HepG2 (cell line): ENCODE measurements around the gene PNMA3. TPM values are rescaled to one million over a fixed set of nuclear protein-coding genes. Genes with fewer than 3 reads are reported as not detected.

Source experiments
- ATAC-seq: fragments of 200-7000 bp; cut with Tn5 transposase; 3 replicates; pipeline ENCODE4 v1.9.1; 2020; ENCODE audit warnings: mild to moderate bottlenecking, moderate library complexity
- BruUV-seq: library from RNA; stranded (reverse); fragments of 400-500 nt; replicated peaks from 2 replicates; lab custom pipeline; 2021; lab: Mats Ljungman, UMichigan
- CTCF ChIA-PET: fragments of 300-600 bp; formaldehyde crosslinking; extraction: SDS; loops from one replicate; lab custom pipeline; 2021; ENCODE audit warnings: low total read pairs, inconsistent platforms, low intra/inter-chr PET ratio; lab: Yijun Ruan, JAX
- POLR2A ChIA-PET: fragments of 350-600 bp; sonication (Branson Sonifier 250); formaldehyde crosslinking; loops from one replicate; lab custom pipeline; 2020; ENCODE audit warnings: antibody characterized with exemption, inconsistent platforms; lab: Yijun Ruan, JAX
- DNase-seq: peaks from one replicate; pipeline ENCODE4 v3.0.0-alpha.2; 2015; ENCODE audit warnings: low spot score
- FAIRE-seq: peaks from 3 replicates; lab custom pipeline; 2011; peaks lifted over from hg19 to GRCh38; lab: Jason Lieb, UNC
- H2AFZ ChIP-seq: one replicate; pipeline ENCODE4 v1.6.1; 2011; ENCODE audit warnings: low read length, inconsistent platforms
- H3K27ac ChIP-seq: fragments of 300-600 bp; 3 replicates; pipeline ENCODE4 v1.8.0; 2011; ENCODE audit warnings: mixed run types, mild to moderate bottlenecking, mixed read lengths, low read length, inconsistent platforms; ENCODE audit not compliant: insufficient read depth; ENCODE audit errors: extremely low read length
- H3K27me3 ChIP-seq, 2 experiments: fragments of 200-600 bp in 1 of 2; 2 replicates in 1 of 2; 3 replicates in 1 of 2; pipeline versions ENCODE4 v1.6.0 to v1.8.0; 2011; ENCODE audit warnings: low read length in 2 of 2, mild to moderate bottlenecking in 2 of 2, moderate library complexity in 2 of 2, inconsistent platforms in 1 of 2; ENCODE audit not compliant: insufficient read depth in 2 of 2, control insufficient read depth in 1 of 2
- H3K36me3 ChIP-seq, 2 experiments: fragments of 200-600 bp in 1 of 2; replicated peaks in 1 of 2; 2 replicates in 1 of 2; 3 replicates in 1 of 2; pipeline versions ENCODE4 v1.5.1 to v1.8.0; 2011; ENCODE audit warnings: low read length in 2 of 2, inconsistent platforms in 1 of 2; ENCODE audit not compliant: insufficient read depth in 2 of 2, control insufficient read depth in 1 of 2
- H3K4me1 ChIP-seq: 2 replicates; pipeline ENCODE4 v1.5.1; 2012; ENCODE audit warnings: low read length, inconsistent platforms; ENCODE audit not compliant: insufficient read depth
- H3K4me2 ChIP-seq: 2 replicates; pipeline ENCODE4 v1.6.0; 2011; ENCODE audit warnings: low read depth, low read length, inconsistent platforms
- H3K4me3 ChIP-seq, 3 experiments: fragments of 200-600 bp in 1 of 3; sonication (generic), shearing (Covaris generic) in 1 of 3; replicated peaks in 1 of 3; 2 replicates each; pipeline ENCODE4 v1.5.1; 2011 to 2016; ENCODE audit warnings: low read length in 3 of 3, inconsistent platforms in 2 of 3, low read depth in 2 of 3, mild to moderate bottlenecking in 2 of 3, control low read depth in 1 of 3, mixed read lengths in 1 of 3; ENCODE audit not compliant: insufficient read depth in 1 of 3
- H3K79me2 ChIP-seq: one replicate; pipeline ENCODE4 v1.6.1; 2011; ENCODE audit warnings: low read length, inconsistent platforms; ENCODE audit not compliant: insufficient read depth
- H3K9ac ChIP-seq: 2 replicates; pipeline ENCODE4 v1.6.0; 2011; ENCODE audit warnings: mild to moderate bottlenecking, low read depth, low read length, inconsistent platforms; ENCODE audit not compliant: insufficient read depth
- H3K9me3 ChIP-seq: 2 replicates; pipeline ENCODE4 v1.5.1; 2012; ENCODE audit warnings: mild to moderate bottlenecking, low read length
- H4K20me1 ChIP-seq: 2 replicates; pipeline ENCODE4 v1.6.0; 2011; ENCODE audit warnings: inconsistent platforms, mild to moderate bottlenecking, low read length, moderate library complexity; ENCODE audit not compliant: insufficient read depth
- E2F2 ChIP-seq: sonication (generic); formaldehyde crosslinking; IDR thresholded peaks from 2 replicates; pipeline ENCODE4 v1.4.0; 2020; ENCODE audit warnings: missing genetic modification reagents, borderline replicate concordance
- GLI4 ChIP-seq: sonication (generic); formaldehyde crosslinking; IDR thresholded peaks from 2 replicates; pipeline ENCODE4 v1.5.1; 2020; ENCODE audit warnings: missing genetic modification reagents, mild to moderate bottlenecking, moderate library complexity, borderline replicate concordance
- HNRNPLL ChIP-seq: fragments of 200-400 bp; formaldehyde crosslinking; IDR thresholded peaks from 2 replicates; pipeline ENCODE4 v1.6.1; 2017; ENCODE audit warnings: mild to moderate bottlenecking, low read depth, low read length; ENCODE audit not compliant: poor library complexity, severe bottlenecking
- SOX13 ChIP-seq, 3 experiments: fragments of 450-650 bp in 1 of 3; sonication (generic) in 1 of 3; formaldehyde crosslinking in 1 of 3; IDR thresholded peaks in 2 of 3; conservative IDR thresholded peaks in 1 of 3; 2 replicates each; pipeline versions ENCODE4 v1.5.0 to v1.6.1; 2016 to 2020; ENCODE audit warnings: antibody characterized with exemption in 1 of 3, mild to moderate bottlenecking in 1 of 3, missing compliant biosample characterization in 1 of 3, missing genetic modification reagents in 1 of 3, moderate library complexity in 1 of 3
- ZNF468 ChIP-seq: sonication (generic); formaldehyde crosslinking; IDR thresholded peaks from 2 replicates; pipeline ENCODE4 v1.8.0; 2022; ENCODE audit warnings: mild to moderate bottlenecking, moderate library complexity, missing genetic modification reagents
- WGBS: methylation state at CpG from one replicate; pipeline ENCODE4 v1.1.6; 2017; ENCODE audit warnings: low lambda C conversion rate; 5-methylcytosine and 5-hydroxymethylcytosine counted together
- in situ Hi-C: cut with HindIII; loops from 2 replicates; pipeline ENCODE4 v1.10.0; 2017; ENCODE audit warnings: low pct_unique_long_range_greater_than_20kb; ENCODE audit not compliant: extremely low pct_ligation_motif_present
- intact Hi-C: fragments of 100-400 bp; cut with micrococcal nuclease; formaldehyde crosslinking; loops from one replicate; pipeline ENCODE4 v1.10.0; 2022; ENCODE audit not compliant: unreplicated experiment
- polyA plus RNA-seq, 8 experiments: library from polyadenylated mRNA; depleted of rRNA in 3 of 8; stranded (reverse) in 7 of 8; unstranded in 1 of 8; fragments of >200 nt; fragmentation: Illumina TruSeq in 4 of 8; extraction: Trizol in 4 of 8; gene quantifications; 2 replicates each; pipeline versions ENCODE4 v1.2.1 to v1.2.3, GENCODE V29; 2011 to 2016; ENCODE audit warnings: low read depth in 4 of 8, missing spikeins in 1 of 8, mixed read lengths in 1 of 8; ENCODE audit not compliant: insufficient read depth in 1 of 8
- total RNA-seq, 5 experiments: library from RNA; depleted of rRNA; stranded (reverse); fragments of >200 nt; fragmentation: Illumina TruSeq; extraction: Trizol; gene quantifications; 2 replicates each; pipeline ENCODE4 v1.2.3, GENCODE V29; 2016; ENCODE audit warnings: low read depth in 1 of 5

PNMA3 gene
- total and polyA plus RNA-seq, 2 of the 13 experiments (the other 11 are each of a cell fraction or from before 2014, with no cell fraction given) = not detected

- no peak for TF ChIP-seq E2F2 (CRISPR knock-in tag)
Observed at GRCh38 chrX:153074262-153074899, 18.1 kb downstream of the PNMA3 start (continued).

- BruUV-seq = no TSS peak
- H3K9me3 ChIP-seq = no peaks in the 10 kb centered on the region
- no peak for DNase-seq
- ChIA-PET CTCF (no interaction called here), POLR2A (no interaction called here)
- in situ Hi-C loops = no loop called here
- intact Hi-C loops = no loop called here
- no peak for FAIRE-seq
- H3K36me3 ChIP-seq = no peaks in the 10 kb centered on the region
- peaks cover 8% of the 10 kb centered on the region for H3K4me1 ChIP-seq
- H3K4me3 ChIP-seq = no peak overlapping the region
- H3K9ac ChIP-seq = no peak overlapping the region
- ATAC-seq = no peak
- H4K20me1 ChIP-seq = no peaks in the 10 kb centered on the region
- no peak overlapping the region for H3K27ac ChIP-seq
- no peak overlapping the region for H2AFZ ChIP-seq
- 100% methylated on average over 4 of the region's 11 CpGs for WGBS
- TF ChIP-seq GLI4 (CRISPR knock-in tag) (no peak), ZNF468 (CRISPR knock-in tag) (no peak), HNRNPLL (no peak), SOX13 (IDR thresholded peaks at IDR 0.05) (no peak), SOX13 (CRISPR knock-in tag; conservative IDR thresholded peaks at IDR 0.05 in 1 of 2, IDR thresholded peaks at IDR 0.05 in 1 of 2) (no peak)
- no peaks in the 10 kb centered on the region for H3K27me3 ChIP-seq
- no peak overlapping the region for H3K4me2 ChIP-seq
- H3K79me2 ChIP-seq = no peaks in the 10 kb centered on the region
Observed at GRCh38 chrX:153074935-153075334, 18.7 kb downstream of the PNMA3 start.
